Thoracic aorta (tissue), 2 donors: ENCODE measurements around the gene HOXB4. TPM values are rescaled to one million over a fixed set of nuclear protein-coding genes. Genes with fewer than 3 reads are reported as not detected.

ENCODE experiments used
- ATAC-seq: fragments of 150-250 bp; one replicate; pipeline ENCODE4 v1.8.0; 2017; ENCODE audit warnings: low read depth; ENCODE audit not compliant: insufficient number of reproducible peaks, low FRiP score
- DNase-seq: peaks from one replicate; pipeline ENCODE4 v3.0.0-alpha.2; 2020; ENCODE audit warnings: low spot score
- H3K27ac ChIP-seq, 2 donors: fragments of 200-600 bp; sonication (generic); 1 replicate in 1 of 2; 2 replicates in 1 of 2; pipeline ENCODE4 v1.5.1; 2016; ENCODE audit warnings: mild to moderate bottlenecking in 2 of 2, moderate library complexity in 2 of 2
- H3K27me3 ChIP-seq: fragments of 200-600 bp; sonication (generic); replicated peaks from 2 replicates; pipeline ENCODE4 v1.6.0; 2016; ENCODE audit warnings: mild to moderate bottlenecking; ENCODE audit not compliant: insufficient read depth
- H3K36me3 ChIP-seq: fragments of 200-600 bp; sonication (generic); one replicate; pipeline ENCODE4 v1.5.1; 2016
- H3K4me1 ChIP-seq, 2 donors: fragments of 200-600 bp; sonication (generic); 1 replicate in 1 of 2; 2 replicates in 1 of 2; pipeline versions ENCODE4 v1.5.1 to v1.6.0; 2016; ENCODE audit warnings: low read depth in 2 of 2, mild to moderate bottlenecking in 1 of 2; ENCODE audit not compliant: control insufficient read depth in 1 of 2
- H3K4me3 ChIP-seq: fragments of 200-600 bp; sonication (generic); 2 replicates; pipeline ENCODE4 v1.5.1; 2016; ENCODE audit warnings: mild to moderate bottlenecking
- H3K9me3 ChIP-seq: fragments of 200-600 bp; sonication (generic); 2 replicates; pipeline ENCODE4 v1.5.1; 2016
- total RNA-seq, 2 donors: library from RNA; depleted of rRNA; stranded (reverse); fragments of >200 nt; gene quantifications; one replicate each; pipeline versions ENCODE4 v1.1.0 to v1.2.3, GENCODE V29; 2016
- TF ChIP-seq, protein P1 (sequence below): fragments of 200-600 bp; sonication (generic); IDR thresholded peaks from one replicate; pipeline ENCODE4 v1.5.1; 2019; ENCODE audit warnings: antibody characterized with exemption

The HOXB4 gene
- total RNA-seq, 2 donors from 2014 or later, result 6.2 to 11.5 TPM

DNA sequence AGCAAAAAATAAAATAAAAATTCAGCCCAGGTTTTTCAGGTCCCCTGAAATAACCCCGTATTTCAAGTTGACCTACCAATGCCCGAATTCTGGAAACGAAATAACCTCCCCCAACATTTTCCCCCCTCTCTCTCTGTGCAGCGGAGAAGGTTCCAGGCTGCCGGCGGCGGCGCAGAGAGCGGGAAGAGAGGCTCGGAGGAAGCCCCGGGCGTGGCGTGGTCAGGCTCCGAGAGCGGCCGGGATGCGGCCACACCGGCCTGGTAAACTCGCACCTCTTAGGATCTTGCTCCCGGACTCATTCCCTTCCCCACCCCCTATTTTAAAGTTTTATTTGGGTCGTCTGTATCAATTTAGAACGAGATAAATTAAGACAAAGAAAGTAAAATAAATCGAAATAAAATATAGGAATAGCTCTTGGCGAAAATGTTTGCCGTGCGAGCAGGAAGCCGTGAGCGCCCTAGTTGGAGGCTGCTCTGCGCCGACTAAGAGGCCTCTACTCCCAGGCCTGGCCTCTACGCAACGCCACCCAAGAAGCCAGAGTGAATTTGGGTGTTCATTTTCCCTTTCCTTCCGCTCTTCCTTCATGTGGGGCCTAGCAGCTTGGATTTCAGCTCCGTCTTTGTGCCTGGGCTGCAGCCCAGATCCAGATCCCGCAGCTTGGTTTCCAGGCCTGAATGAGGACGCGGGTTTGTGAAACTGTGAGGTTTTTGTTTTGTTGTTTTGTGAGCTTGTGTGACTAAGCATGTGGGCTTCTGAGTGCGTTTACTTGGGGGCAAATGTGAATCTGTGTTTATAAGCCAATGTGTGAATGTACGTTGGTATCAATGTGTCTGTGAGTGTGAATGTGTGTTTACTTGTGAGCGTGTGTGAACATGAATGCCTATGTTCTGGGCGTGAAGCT is 28.1 kb upstream of the HOXB4 start:
- H3K27me3 ChIP-seq, result no peaks in the 10 kb centered on the region

DNA sequence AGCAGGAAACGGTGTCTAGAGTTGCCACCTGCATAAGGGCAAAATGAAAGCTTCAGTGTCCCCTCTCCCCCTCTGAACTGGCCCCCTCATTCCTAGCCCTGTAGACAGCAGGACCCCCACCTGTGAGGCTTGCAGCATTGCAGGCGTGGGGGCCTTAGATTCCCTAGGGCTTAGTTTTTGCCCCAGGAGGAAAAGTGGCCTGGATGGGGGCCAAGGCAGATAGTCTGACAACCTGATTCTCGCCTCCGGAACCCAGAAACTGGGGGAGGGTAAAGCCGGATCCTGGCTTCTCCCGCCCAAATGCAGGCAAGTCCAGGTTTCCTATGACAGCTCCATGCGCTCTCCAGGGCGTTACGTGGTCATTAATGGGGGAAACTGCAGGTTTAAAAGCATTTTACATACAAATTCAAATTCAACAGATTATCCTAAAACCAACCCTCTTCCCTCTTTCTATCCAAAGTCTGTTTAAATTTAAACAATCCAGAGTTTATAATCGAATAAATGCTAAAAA is 27.3 kb upstream of the HOXB4 start:
- peaks cover 4 to 41% of the 10 kb centered on the region in 2 donors for H3K4me1 ChIP-seq
- no peak for ATAC-seq
- H3K9me3 ChIP-seq, result no peaks in the 10 kb centered on the region
- no peak for DNase-seq
- H3K4me3 ChIP-seq, result peak overlapping the region; percentile 75
- no peaks in the 10 kb centered on the region for H3K36me3 ChIP-seq
- TF ChIP-seq, protein P1, sequence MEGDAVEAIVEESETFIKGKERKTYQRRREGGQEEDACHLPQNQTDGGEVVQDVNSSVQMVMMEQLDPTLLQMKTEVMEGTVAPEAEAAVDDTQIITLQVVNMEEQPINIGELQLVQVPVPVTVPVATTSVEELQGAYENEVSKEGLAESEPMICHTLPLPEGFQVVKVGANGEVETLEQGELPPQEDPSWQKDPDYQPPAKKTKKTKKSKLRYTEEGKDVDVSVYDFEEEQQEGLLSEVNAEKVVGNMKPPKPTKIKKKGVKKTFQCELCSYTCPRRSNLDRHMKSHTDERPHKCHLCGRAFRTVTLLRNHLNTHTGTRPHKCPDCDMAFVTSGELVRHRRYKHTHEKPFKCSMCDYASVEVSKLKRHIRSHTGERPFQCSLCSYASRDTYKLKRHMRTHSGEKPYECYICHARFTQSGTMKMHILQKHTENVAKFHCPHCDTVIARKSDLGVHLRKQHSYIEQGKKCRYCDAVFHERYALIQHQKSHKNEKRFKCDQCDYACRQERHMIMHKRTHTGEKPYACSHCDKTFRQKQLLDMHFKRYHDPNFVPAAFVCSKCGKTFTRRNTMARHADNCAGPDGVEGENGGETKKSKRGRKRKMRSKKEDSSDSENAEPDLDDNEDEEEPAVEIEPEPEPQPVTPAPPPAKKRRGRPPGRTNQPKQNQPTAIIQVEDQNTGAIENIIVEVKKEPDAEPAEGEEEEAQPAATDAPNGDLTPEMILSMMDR, result no peak
- H3K27ac ChIP-seq, result peak overlapping the region in 1 of 2 donors; percentile 65
- no peaks in the 10 kb centered on the region for H3K27me3 ChIP-seq

More for the DNA sequence above, 28.1 kb upstream of the HOXB4 start:
- no peak overlapping the region for H3K4me3 ChIP-seq
- H3K9me3 ChIP-seq, result no peaks in the 10 kb centered on the region
- DNase-seq, result no peak
- peaks cover 4 to 44% of the 10 kb centered on the region in 2 donors for H3K4me1 ChIP-seq
- H3K36me3 ChIP-seq, result no peaks in the 10 kb centered on the region
- TF ChIP-seq, protein P1, result no peak
- ATAC-seq, result no peak
- no peak overlapping the region for H3K27ac ChIP-seq

DNA sequence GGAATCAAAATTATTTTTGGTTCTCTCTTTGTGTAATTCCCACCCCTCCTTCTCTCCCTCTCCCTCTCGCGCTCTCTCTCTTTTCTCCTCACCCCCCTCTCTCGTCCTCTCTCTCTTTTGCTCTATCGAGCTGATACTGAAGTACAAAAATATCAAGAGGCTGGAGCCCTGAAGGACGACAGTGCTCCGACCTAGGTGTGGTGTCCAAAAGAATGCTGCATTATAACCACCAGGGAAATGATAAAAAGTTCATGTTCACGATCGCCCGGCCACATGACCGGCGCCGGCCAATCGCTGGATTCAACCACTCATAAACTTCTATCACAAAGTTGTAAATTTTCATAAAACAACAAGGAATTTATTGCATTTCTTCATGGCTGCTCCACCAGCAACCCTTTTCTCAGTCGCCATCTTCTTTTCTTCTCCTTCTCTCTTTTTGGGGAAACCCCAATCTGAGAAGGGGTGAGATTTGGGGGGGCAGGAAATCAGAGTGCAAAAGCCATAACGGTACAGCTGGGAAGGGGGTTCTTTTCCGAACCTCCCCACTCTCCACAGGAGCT is 26.7 kb upstream of the HOXB4 start, which contains the start of gene HOXB6:
Gene HOXB6 (minus strand): TSS at position 217 of the 560 bp plus-strand sequence. CDS start 6,836 bp downstream, outside the sequence.
- TF ChIP-seq, protein P1, result no peak
- H3K4me1 ChIP-seq, result peaks cover 4 to 34% of the 10 kb centered on the region in 2 donors
- H3K4me3 ChIP-seq, result peak within 1 kb of the TSS; percentile 75
- H3K27ac ChIP-seq, result peak within 1 kb of the TSS; percentile 62 to 65
- no peaks in the 10 kb centered on the region for H3K27me3 ChIP-seq
- H3K36me3 ChIP-seq, result no peaks in the 10 kb centered on the region
- DNase-seq (no peak), ATAC-seq (no peak)
- no peaks in the 10 kb centered on the region for H3K9me3 ChIP-seq

DNA sequence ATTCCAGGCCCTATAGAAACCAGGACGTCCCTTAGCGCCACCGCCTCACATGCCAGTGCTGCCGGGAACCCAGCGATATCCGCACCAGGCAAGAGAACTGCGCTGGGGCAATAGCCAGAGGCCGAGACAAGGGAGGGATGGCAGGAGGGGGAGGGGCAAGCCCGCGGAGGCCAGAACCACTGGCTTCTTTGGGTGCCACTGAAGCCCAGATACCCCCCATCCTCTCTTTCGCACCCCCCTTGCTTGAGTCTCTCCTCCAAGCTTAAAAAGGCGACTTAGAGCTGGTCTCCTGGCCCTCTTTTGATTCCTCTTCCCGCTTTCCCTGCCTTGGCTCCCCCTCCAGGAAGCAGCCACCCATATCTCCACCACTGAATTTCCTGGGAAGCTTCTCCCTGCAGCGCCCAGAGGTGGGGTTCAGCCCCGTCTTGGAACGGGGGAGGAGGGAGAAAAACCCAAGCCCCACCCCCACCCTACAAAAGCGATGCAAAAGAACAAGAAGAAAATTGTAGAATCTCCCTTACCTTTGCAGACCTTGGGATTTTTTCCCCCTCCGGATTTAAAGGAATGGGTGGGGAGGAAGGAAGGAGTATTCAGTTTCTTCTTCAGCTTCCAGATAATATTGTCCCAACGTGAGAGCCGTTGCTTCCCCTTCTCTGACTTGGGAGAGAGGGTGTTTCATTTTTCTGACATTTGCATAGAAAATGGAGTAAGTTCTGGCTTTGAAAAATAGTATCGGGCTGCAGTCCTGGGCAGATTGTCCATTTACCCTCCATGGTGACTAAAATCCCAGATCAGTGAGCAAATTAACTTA is 26.0 kb upstream of the HOXB4 start:
- peak overlapping the region; percentile 62 to 65 for H3K27ac ChIP-seq
- TF ChIP-seq, protein P1, result no peak
- no peaks in the 10 kb centered on the region for H3K36me3 ChIP-seq
- no peak for ATAC-seq
- H3K27me3 ChIP-seq, result no peaks in the 10 kb centered on the region
- DNase-seq, result no peak
- H3K4me3 ChIP-seq, result peak overlapping the region; percentile 75
- no peaks in the 10 kb centered on the region for H3K9me3 ChIP-seq
- H3K4me1 ChIP-seq, result peaks cover 4 to 28% of the 10 kb centered on the region in 2 donors
